ENCODE data around the gene KCTD17. TPM values are rescaled to one million over a fixed set of nuclear protein-coding genes. Genes with fewer than 3 reads are reported as not detected.

Gene KCTD17
- total and polyA plus RNA-seq, 2 of the 13 experiments (the other 11 are each of a cell fraction or from before 2014, with no cell fraction given) = 5.3 to 11.7 TPM

DNA sequence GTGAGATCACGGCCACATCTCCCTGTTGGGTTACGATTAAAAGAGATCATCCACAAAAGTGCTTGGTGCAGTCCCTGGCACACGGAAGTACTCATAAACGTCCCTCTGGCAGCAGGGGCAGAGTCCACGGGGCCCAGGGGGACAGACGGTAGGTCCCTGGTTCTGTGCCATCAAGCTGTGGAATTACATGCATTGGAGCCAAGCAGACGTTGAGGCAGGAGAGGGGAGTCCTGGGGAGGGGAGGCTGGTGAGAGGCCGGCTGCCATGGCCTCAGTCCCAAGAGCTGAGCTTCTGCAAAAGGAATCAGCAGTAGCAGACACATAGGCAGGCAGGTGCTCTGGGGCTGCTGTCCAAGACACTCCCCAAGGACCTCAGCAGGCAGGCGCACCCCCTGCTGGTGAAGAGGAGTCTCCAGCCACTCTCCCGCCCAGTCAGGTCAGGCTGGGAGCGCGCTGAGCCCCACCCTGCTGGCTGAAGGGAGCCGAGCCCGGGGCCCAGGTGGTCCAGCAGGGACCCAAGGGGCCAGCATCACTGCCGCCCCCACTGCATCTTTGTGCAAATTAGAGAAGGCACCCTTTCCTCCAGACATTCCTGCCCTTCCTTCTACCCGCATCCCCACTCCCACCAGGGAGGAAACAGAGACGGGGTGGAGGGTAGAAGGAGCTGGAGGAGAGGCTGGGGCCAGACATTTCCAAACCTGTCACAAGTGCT is 7.6 kb upstream of the KCTD17 start (continued):
- TF ChIP-seq ZNF841 (CRISPR knock-in tag; IDR thresholded peaks at IDR 0.05; ENCODE audit: borderline replicate concordance) (no peak), HHEX (CRISPR knock-in tag; IDR thresholded peaks at IDR 0.05) (no peak), ZNF790 (CRISPR knock-in tag; IDR thresholded peaks at IDR 0.05; ENCODE audit: borderline replicate concordance) (no peak), ZNF670 (CRISPR knock-in tag; IDR thresholded peaks at IDR 0.05; ENCODE audit: borderline replicate concordance) (0 out of 2 replicates have a peak, but pooled peaks have one; percentile 17), ZNF496 (CRISPR knock-in tag; IDR thresholded peaks at IDR 0.05; ENCODE audit: insufficient replicate concordance) (no peak)
- TF ChIP-seq, protein P1, sequence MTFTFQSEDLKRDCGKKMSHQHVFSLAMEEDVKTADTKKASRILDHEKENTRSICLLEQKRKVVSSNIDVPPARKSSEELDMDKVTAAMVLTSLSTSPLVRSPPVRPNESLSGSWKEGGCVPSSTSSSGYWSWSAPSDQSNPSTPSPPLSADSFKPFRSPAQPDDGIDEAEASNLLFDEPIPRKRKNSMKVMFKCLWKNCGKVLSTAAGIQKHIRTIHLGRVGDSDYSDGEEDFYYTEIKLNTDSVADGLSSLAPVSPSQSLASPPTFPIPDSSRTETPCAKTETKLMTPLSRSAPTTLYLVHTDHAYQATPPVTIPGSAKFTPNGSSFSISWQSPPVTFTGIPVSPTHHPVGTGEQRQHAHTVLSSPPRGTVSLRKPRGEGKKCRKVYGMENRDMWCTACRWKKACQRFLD (CRISPR knock-in tag; IDR thresholded peaks at IDR 0.05; ENCODE audit: borderline replicate concordance) = no peak
- TF ChIP-seq, protein P2, sequence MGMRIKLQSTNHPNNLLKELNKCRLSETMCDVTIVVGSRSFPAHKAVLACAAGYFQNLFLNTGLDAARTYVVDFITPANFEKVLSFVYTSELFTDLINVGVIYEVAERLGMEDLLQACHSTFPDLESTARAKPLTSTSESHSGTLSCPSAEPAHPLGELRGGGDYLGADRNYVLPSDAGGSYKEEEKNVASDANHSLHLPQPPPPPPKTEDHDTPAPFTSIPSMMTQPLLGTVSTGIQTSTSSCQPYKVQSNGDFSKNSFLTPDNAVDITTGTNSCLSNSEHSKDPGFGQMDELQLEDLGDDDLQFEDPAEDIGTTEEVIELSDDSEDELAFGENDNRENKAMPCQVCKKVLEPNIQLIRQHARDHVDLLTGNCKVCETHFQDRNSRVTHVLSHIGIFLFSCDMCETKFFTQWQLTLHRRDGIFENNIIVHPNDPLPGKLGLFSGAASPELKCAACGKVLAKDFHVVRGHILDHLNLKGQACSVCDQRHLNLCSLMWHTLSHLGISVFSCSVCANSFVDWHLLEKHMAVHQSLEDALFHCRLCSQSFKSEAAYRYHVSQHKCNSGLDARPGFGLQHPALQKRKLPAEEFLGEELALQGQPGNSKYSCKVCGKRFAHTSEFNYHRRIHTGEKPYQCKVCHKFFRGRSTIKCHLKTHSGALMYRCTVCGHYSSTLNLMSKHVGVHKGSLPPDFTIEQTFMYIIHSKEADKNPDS (CRISPR knock-in tag; IDR thresholded peaks at IDR 0.05) = no peak
- TF ChIP-seq, protein P3, sequence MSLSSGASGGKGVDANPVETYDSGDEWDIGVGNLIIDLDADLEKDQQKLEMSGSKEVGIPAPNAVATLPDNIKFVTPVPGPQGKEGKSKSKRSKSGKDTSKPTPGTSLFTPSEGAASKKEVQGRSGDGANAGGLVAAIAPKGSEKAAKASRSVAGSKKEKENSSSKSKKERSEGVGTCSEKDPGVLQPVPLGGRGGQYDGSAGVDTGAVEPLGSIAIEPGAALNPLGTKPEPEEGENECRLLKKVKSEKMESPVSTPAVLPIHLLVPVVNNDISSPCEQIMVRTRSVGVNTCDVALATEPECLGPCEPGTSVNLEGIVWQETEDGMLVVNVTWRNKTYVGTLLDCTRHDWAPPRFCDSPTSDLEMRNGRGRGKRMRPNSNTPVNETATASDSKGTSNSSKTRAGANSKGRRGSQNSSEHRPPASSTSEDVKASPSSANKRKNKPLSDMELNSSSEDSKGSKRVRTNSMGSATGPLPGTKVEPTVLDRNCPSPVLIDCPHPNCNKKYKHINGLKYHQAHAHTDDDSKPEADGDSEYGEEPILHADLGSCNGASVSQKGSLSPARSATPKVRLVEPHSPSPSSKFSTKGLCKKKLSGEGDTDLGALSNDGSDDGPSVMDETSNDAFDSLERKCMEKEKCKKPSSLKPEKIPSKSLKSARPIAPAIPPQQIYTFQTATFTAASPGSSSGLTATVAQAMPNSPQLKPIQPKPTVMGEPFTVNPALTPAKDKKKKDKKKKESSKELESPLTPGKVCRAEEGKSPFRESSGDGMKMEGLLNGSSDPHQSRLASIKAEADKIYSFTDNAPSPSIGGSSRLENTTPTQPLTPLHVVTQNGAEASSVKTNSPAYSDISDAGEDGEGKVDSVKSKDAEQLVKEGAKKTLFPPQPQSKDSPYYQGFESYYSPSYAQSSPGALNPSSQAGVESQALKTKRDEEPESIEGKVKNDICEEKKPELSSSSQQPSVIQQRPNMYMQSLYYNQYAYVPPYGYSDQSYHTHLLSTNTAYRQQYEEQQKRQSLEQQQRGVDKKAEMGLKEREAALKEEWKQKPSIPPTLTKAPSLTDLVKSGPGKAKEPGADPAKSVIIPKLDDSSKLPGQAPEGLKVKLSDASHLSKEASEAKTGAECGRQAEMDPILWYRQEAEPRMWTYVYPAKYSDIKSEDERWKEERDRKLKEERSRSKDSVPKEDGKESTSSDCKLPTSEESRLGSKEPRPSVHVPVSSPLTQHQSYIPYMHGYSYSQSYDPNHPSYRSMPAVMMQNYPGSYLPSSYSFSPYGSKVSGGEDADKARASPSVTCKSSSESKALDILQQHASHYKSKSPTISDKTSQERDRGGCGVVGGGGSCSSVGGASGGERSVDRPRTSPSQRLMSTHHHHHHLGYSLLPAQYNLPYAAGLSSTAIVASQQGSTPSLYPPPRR (CRISPR knock-in tag; IDR thresholded peaks at IDR 0.05; ENCODE audit: borderline replicate concordance) = peak; percentile 66
- TF ChIP-seq, protein P4, sequence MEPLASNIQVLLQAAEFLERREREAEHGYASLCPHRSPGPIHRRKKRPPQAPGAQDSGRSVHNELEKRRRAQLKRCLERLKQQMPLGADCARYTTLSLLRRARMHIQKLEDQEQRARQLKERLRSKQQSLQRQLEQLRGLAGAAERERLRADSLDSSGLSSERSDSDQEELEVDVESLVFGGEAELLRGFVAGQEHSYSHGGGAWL (CRISPR knock-in tag; IDR thresholded peaks at IDR 0.05) = peak; percentile 46; the same call in 1 of the 2 replicates
- TF ChIP-seq, protein P5, sequence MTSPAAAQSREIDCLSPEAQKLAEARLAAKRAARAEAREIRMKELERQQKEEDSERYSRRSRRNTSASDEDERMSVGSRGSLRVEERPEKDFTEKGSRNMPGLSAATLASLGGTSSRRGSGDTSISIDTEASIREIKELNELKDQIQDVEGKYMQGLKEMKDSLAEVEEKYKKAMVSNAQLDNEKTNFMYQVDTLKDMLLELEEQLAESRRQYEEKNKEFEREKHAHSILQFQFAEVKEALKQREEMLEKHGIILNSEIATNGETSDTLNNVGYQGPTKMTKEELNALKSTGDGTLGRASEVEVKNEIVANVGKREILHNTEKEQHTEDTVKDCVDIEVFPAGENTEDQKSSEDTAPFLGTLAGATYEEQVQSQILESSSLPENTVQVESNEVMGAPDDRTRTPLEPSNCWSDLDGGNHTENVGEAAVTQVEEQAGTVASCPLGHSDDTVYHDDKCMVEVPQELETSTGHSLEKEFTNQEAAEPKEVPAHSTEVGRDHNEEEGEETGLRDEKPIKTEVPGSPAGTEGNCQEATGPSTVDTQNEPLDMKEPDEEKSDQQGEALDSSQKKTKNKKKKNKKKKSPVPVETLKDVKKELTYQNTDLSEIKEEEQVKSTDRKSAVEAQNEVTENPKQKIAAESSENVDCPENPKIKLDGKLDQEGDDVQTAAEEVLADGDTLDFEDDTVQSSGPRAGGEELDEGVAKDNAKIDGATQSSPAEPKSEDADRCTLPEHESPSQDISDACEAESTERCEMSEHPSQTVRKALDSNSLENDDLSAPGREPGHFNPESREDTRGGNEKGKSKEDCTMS (CRISPR knock-in tag; conservative IDR thresholded peaks at IDR 0.05) = no peak
